GM18868 (cell line): ENCODE measurements around the gene DNAH6.
A peak's percentile ranks its signal among the peaks of the same experiment; 100 is the strongest.
"Not testable (repeated sequence)": the region's sequence is repeated elsewhere in the genome, so short reads cannot be mapped to it uniquely, and the experiment has no call there.

ENCODE experiments used
- ATAC-seq: cut with Tn5 transposase; IDR thresholded peaks from one replicate; pipeline ENCODE4 v1.9.1; 2021; ENCODE audit warnings: mild to moderate bottlenecking, moderate library complexity; ENCODE audit not compliant: unreplicated experiment

The DNAH6 gene

DNA sequence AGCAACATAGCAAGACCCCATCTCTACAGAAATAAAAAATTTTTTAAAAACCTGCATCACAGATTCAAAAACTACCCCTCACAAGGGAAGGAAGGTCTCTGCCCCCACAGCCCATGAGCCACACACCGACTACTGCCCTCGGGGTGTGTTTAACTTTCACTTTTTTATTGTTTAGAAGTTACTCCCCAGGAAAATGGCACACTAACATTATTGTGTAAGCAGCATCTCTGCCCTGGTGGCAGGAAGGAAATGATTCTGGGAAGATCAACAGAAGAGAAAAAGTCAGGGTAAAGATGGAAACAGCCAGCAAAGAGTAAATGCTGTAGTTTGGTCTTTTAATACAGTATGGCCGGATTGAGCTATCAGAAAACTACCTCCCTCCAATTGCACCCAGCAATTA, 342.6 kb downstream of the DNAH6 start:
- no peak for ATAC-seq

DNA sequence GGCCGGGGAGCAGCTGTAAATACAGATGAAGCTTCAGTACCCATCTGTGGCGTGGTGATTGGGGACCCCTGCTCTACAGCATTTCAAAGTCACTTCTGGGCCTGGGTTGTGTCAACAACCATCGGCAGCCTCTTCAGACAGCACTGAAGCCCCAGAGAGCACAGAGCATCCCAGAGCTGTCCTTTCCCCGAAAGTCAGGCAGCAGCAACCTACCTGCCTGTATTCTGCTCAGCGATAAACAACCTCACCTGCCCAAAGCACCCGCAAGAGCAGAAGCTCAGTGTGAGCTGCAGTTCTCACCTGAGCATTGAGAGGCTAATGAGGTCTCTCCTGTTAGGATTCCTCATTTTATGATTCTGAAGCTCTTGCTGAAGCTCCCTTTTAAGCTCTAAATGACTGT, 345.2 kb downstream of the DNAH6 start:
- no peak for ATAC-seq

GRCh38 chr2:84862006-84862405, 345.7 kb downstream of the DNAH6 start:
- no peak for ATAC-seq

GRCh38 chr2:84865181-84865783, 349.0 kb downstream of the DNAH6 start:
- peak; percentile 73 for ATAC-seq

GRCh38 chr2:84866122-84866521, 349.8 kb downstream of the DNAH6 start:
- no peak for ATAC-seq

- not testable (repeated sequence) for ATAC-seq
Measured at GRCh38 chr2:84868327-84868726, 352.0 kb downstream of the DNAH6 start.
